Pancreas (tissue), 10 donors: ENCODE results near the gene HOTAIR. TPM values are rescaled to one million over a fixed set of nuclear protein-coding genes. Genes with fewer than 3 reads are reported as not detected.

Source experiments
- ATAC-seq, 4 donors: fragments of 200-7000 bp; cut with Tn5 transposase; one replicate each; pipeline versions ENCODE4 v1.8.0 to v1.9.1; 2020; ENCODE audit warnings: mild to moderate bottlenecking in 4 of 4, moderate library complexity in 4 of 4
- DNase-seq, 6 donors: peaks; one replicate each; pipeline ENCODE4 v3.0.0-alpha.2; 2020
- FAIRE-seq: peaks from 2 replicates; lab custom pipeline; 2012; peaks lifted over from hg19 to GRCh38; lab: Jason Lieb, UNC
- H3K27ac ChIP-seq, 4 donors: fragments of 200-600 bp; sonication (generic); 1 replicate in 3 of 4; 2 replicates in 1 of 4; pipeline versions ENCODE4 v1.5.0 to v1.8.0; 2020
- H3K27me3 ChIP-seq, 4 donors: fragments of 200-600 bp; one replicate each; pipeline ENCODE4 v1.8.0; 2021
- H3K36me3 ChIP-seq, 3 donors: fragments of 200-600 bp; sonication (generic) in 1 of 3; one replicate each; pipeline versions ENCODE4 v1.5.0 to v1.8.0; 2020 to 2021
- H3K4me1 ChIP-seq, 3 donors: fragments of 200-600 bp; one replicate each; pipeline ENCODE4 v1.8.0; 2021
- H3K4me3 ChIP-seq, 4 donors: fragments of 200-600 bp; sonication (generic) in 2 of 4; one replicate each; pipeline versions ENCODE4 v1.5.0 to v1.8.0; 2020 to 2021
- H3K9me3 ChIP-seq, 4 donors: fragments of 200-600 bp; one replicate each; pipeline ENCODE4 v1.8.0; 2021
- CTCF ChIP-seq, 4 donors: fragments of 200-600 bp; sonication (generic) in 3 of 4; IDR thresholded peaks; one replicate each; pipeline versions ENCODE4 v1.5.0 to v1.8.0; 2021; ENCODE audit warnings: antibody characterized with exemption in 4 of 4
- WGBS, 2 donors: extraction: QIAGEN DNeasy Blood & Tissue Kit; methylation state at CpG; one replicate each; pipeline ENCODE4 v1.1.7; 2013; 5-methylcytosine and 5-hydroxymethylcytosine counted together
- intact Hi-C, 3 donors: fragments of 100-400 bp; cut with DNase I; formaldehyde crosslinking; loops; one replicate each; pipeline versions ENCODE4 v1.11.1 to v1.14.2; 2022
- polyA plus RNA-seq, 2 donors: library from polyadenylated mRNA; stranded (reverse); fragments of 200-250 nt; gene quantifications; one replicate each; pipeline ENCODE4 v1.2.3, GENCODE V29; 2013
- total RNA-seq, 6 donors: library from RNA; stranded (reverse); fragmentation: NEBNext Ultra II Directional in 4 of 6; extraction: Animal tissue kit (Norgen Biotek cat#: 25700) in 4 of 6; gene quantifications; one replicate each; pipeline versions ENCODE4 v1.2.1 to v1.2.4, GENCODE V29; 2021 to 2023
- donor health status: healthy with polysubstance abuse.
- donor health status: DM: no; HTN: no; CAD: no; lungs with moderate emphysema.
- donor health status: DM: no; HTN: no; CAD: no.
- donor health status: control.
- donor health status: control.
- donor health status: Bipolar disorder and iron deficiency.
- donor health status: DM: yes; HTN: yes; CAD: no.
- donor health status: DM: no; HTN: no; CAD: no.
- donor health status: DM: no; HTN: no; CAD: no.
- donor health status: DM: yes; HTN: yes; CAD: no.

HOTAIR gene
- total and polyA plus RNA-seq, 8 donors: not detected

GRCh38 chr12:53939141-53940108 is 35.3 kb downstream of the HOTAIR start:
- ATAC-seq (peak; percentile 22 to 68 (median 51)), FAIRE-seq (no peak), DNase-seq (peak in 2 of 6 donors; percentile 68 to 73)
- Histone ChIP-seq H3K9me3 (no peaks in the 10 kb centered on the region), H3K27ac (no peak overlapping the region), H3K27me3 (peaks cover 3 to 53% (median 23%) of the 10 kb centered on the region in 4 donors), H3K4me1 (no peaks in the 10 kb centered on the region), H3K4me3 (peak overlapping the region in 1 of 4 donors; percentile 23), H3K36me3 (no peaks in the 10 kb centered on the region)
- TF ChIP-seq CTCF (IDR thresholded peaks at IDR 0.05): no peak
- intact Hi-C loops: no loop called here
- WGBS, 2 donors: 6% methylated on average over 88 to 91 of the region's 91 CpGs

- intact Hi-C loops: no loop called here
- Histone ChIP-seq H3K36me3 (no peaks in the 10 kb centered on the region), H3K27ac (no peak within 1 kb of the TSS), H3K27me3 (peaks cover 3 to 52% (median 20%) of the 10 kb centered on the region in 4 donors), H3K4me3 (peak within 1 kb of the TSS in 2 of 4 donors; percentile 3 to 23), H3K4me1 (no peaks in the 10 kb centered on the region), H3K9me3 (no peaks in the 10 kb centered on the region)
- ATAC-seq (peak; percentile 84 to 96 (median 92)), FAIRE-seq (no peak), DNase-seq (peak; percentile 68 to 88 (median 82))
- WGBS, 2 donors: 5 to 6% methylated on average over 47 to 56 of the region's 56 CpGs
- no peak for TF ChIP-seq CTCF (IDR thresholded peaks at IDR 0.05)
These were observed 36.2 kb downstream of the HOTAIR start, which contains the start of gene HOXC13 for GRCh38 chr12:53938326-53939140. Gene HOXC13, plus strand, starts transcription at chr12:53938831. Its CDS starts 76 bp downstream, at chr12:53938907.

GRCh38 chr12:53937596-53938325 is 37.0 kb downstream of the HOTAIR start:
- ATAC-seq (no peak), FAIRE-seq (no peak), DNase-seq (no peak)
- Histone ChIP-seq H3K27ac (no peak overlapping the region), H3K4me1 (no peaks in the 10 kb centered on the region), H3K4me3 (peak overlapping the region in 1 of 4 donors; percentile 23), H3K9me3 (no peaks in the 10 kb centered on the region), H3K27me3 (peaks cover 0 to 49% (median 16%) of the 10 kb centered on the region in 4 donors), H3K36me3 (no peaks in the 10 kb centered on the region)
- intact Hi-C loops: no loop called here
- WGBS, 2 donors: 16 to 22% methylated on average over 23 of the region's 23 CpGs
- no peak for TF ChIP-seq CTCF (IDR thresholded peaks at IDR 0.05)

DNA sequence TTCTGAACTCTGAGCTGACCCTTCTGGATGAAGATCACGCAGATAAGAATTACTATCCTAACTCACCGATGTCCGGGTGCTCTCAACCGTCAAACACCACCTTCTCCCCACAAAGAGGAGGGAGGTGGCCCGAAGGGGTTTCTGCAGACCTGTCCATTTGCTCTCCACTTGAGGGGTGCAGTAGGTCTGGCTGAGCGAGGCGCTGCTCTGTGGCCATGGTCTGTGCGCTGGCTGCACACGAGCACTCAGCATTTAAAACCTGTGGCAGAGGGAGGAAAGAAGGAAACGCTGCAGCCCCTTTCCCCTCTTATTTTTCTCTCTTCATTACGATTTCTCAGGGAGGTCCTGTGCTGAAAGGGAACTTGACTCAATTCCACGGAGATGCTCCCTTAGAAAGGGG is 37.7 kb downstream of the HOTAIR start:
- DNase-seq: no peak
- no peak for FAIRE-seq
- WGBS, 2 donors: 12 to 13% methylated on average over 12 of the region's 12 CpGs
- H3K9me3 ChIP-seq: no peaks in the 10 kb centered on the region
- peaks cover 0 to 55% (median 15%) of the 10 kb centered on the region in 4 donors for H3K27me3 ChIP-seq
- ATAC-seq: no peak
- no peak for TF ChIP-seq CTCF (IDR thresholded peaks at IDR 0.05)
- H3K27ac ChIP-seq: no peak overlapping the region
- intact Hi-C loops: no loop called here
- H3K4me3 ChIP-seq: no peak overlapping the region
- H3K36me3 ChIP-seq: no peaks in the 10 kb centered on the region
- no peaks in the 10 kb centered on the region for H3K4me1 ChIP-seq
